HepG2 (cell line): ENCODE measurements around the gene TARBP2. TPM values are rescaled to one million over a fixed set of nuclear protein-coding genes. Genes with fewer than 3 reads are reported as not detected.

Experiments used
- AHR ChIP-seq: IDR thresholded peaks from 2 replicates; pipeline ENCODE4 v1.6.1; 2018; ENCODE audit warnings: missing genetic modification reagents, missing compliant biosample characterization
- CENPX ChIP-seq: sonication (generic); formaldehyde crosslinking; IDR thresholded peaks from 2 replicates; pipeline ENCODE4 v1.9.0; 2021; ENCODE audit warnings: mild to moderate bottlenecking, missing genetic modification reagents, moderate library complexity
- CSRNP1 ChIP-seq: sonication (generic); formaldehyde crosslinking; IDR thresholded peaks from 2 replicates; pipeline ENCODE4 v1.8.1; 2023; ENCODE audit warnings: mild to moderate bottlenecking, missing genetic modification reagents
- DBP ChIP-seq: sonication (generic); formaldehyde crosslinking; IDR thresholded peaks from 2 replicates; pipeline ENCODE4 v1.4.0; 2020; ENCODE audit warnings: missing genetic modification reagents; ENCODE audit errors: not compliant biosample characterization
- ELF3 ChIP-seq: IDR thresholded peaks from 2 replicates; pipeline ENCODE4 v1.6.1; 2016; ENCODE audit warnings: missing genetic modification reagents, missing compliant biosample characterization
- FOXC1 ChIP-seq: sonication (generic); formaldehyde crosslinking; IDR thresholded peaks from 2 replicates; pipeline ENCODE4 v1.8.0; 2022; ENCODE audit warnings: mild to moderate bottlenecking, missing genetic modification reagents, borderline replicate concordance
- GPBP1L1 ChIP-seq: sonication (generic); formaldehyde crosslinking; IDR thresholded peaks from 2 replicates; pipeline ENCODE4 v1.5.0; 2020; ENCODE audit warnings: mild to moderate bottlenecking, missing genetic modification reagents
- PTBP1 ChIP-seq: fragments of 200-400 bp; formaldehyde crosslinking; IDR thresholded peaks from 2 replicates; pipeline ENCODE4 v1.6.1; 2018; ENCODE audit warnings: low read length, low read depth; ENCODE audit not compliant: poor library complexity, severe bottlenecking
- RAD21 ChIP-seq: fragments of 450-650 bp; formaldehyde crosslinking; IDR thresholded peaks from 2 replicates; pipeline ENCODE4 v1.5.0; 2020; ENCODE audit warnings: mild to moderate bottlenecking
- RBAK ChIP-seq: sonication (generic); formaldehyde crosslinking; IDR thresholded peaks from 2 replicates; pipeline ENCODE4 v1.5.1; 2020; ENCODE audit warnings: mild to moderate bottlenecking, missing genetic modification reagents
- RCOR2 ChIP-seq: IDR thresholded peaks from 2 replicates; pipeline ENCODE4 v1.6.1; 2016; ENCODE audit warnings: missing biosample characterization, missing genetic modification reagents
- SNAI1 ChIP-seq: sonication (generic); formaldehyde crosslinking; IDR thresholded peaks from 2 replicates; pipeline ENCODE4 v1.5.0; 2020; ENCODE audit warnings: mild to moderate bottlenecking, missing genetic modification reagents, borderline replicate concordance
- TFE3 ChIP-seq: IDR thresholded peaks from 2 replicates; pipeline ENCODE4 v1.6.1; 2016
- ZBTB4 ChIP-seq: sonication (generic); formaldehyde crosslinking; IDR thresholded peaks from 2 replicates; pipeline ENCODE4 v1.4.0; 2020; ENCODE audit warnings: missing genetic modification reagents, mild to moderate bottlenecking, borderline replicate concordance
- ZFP1 ChIP-seq: IDR thresholded peaks from 2 replicates; pipeline ENCODE4 v1.6.1; 2016
- ZFP37 ChIP-seq: sonication (generic); formaldehyde crosslinking; IDR thresholded peaks from 2 replicates; pipeline ENCODE4 v1.4.0; 2020; ENCODE audit warnings: missing genetic modification reagents, borderline replicate concordance
- ZKSCAN5 ChIP-seq: sonication (generic); formaldehyde crosslinking; IDR thresholded peaks from 2 replicates; pipeline ENCODE4 v1.5.1; 2020; ENCODE audit warnings: mild to moderate bottlenecking, missing genetic modification reagents
- ZNF629 ChIP-seq: sonication (generic); formaldehyde crosslinking; conservative IDR thresholded peaks from 2 replicates; pipeline ENCODE4 v1.5.0; 2020; ENCODE audit warnings: missing genetic modification reagents
- ZNF704 ChIP-seq: sonication (generic); formaldehyde crosslinking; IDR thresholded peaks from 2 replicates; pipeline ENCODE4 v1.8.1; 2023; ENCODE audit warnings: mild to moderate bottlenecking, inconsistent platforms, moderate library complexity, missing genetic modification reagents, borderline replicate concordance
- ZNF792 ChIP-seq: IDR thresholded peaks from 2 replicates; pipeline ENCODE4 v1.6.1; 2016
- ZSCAN31 ChIP-seq: sonication (generic); formaldehyde crosslinking; IDR thresholded peaks from 2 replicates; pipeline ENCODE4 v1.5.0; 2020; ENCODE audit warnings: low read depth, mild to moderate bottlenecking, missing genetic modification reagents
- polyA plus RNA-seq, 8 experiments: library from polyadenylated mRNA; depleted of rRNA in 3 of 8; stranded (reverse) in 7 of 8; unstranded in 1 of 8; fragments of >200 nt; fragmentation: Illumina TruSeq in 4 of 8; extraction: Trizol in 4 of 8; gene quantifications; 2 replicates each; pipeline versions ENCODE4 v1.2.1 to v1.2.3, GENCODE V29; 2011 to 2016; ENCODE audit warnings: low read depth in 4 of 8, missing spikeins in 1 of 8, mixed read lengths in 1 of 8; ENCODE audit not compliant: insufficient read depth in 1 of 8
- total RNA-seq, 5 experiments: library from RNA; depleted of rRNA; stranded (reverse); fragments of >200 nt; fragmentation: Illumina TruSeq; extraction: Trizol; gene quantifications; 2 replicates each; pipeline ENCODE4 v1.2.3, GENCODE V29; 2016; ENCODE audit warnings: low read depth in 1 of 5

The TARBP2 gene
- total and polyA plus RNA-seq, 2 of the 13 experiments (the other 11 are each of a cell fraction or from before 2014, with no cell fraction given), result 47.0 to 55.5 TPM

- TF ChIP-seq ZBTB4 (CRISPR knock-in tag) (no peak), ZKSCAN5 (CRISPR knock-in tag) (no peak), ZFP1 (CRISPR knock-in tag) (peak; percentile 51; the same call in 1 of the 2 replicates), SNAI1 (CRISPR knock-in tag) (no peak), AHR (CRISPR knock-in tag) (no peak), FOXC1 (CRISPR knock-in tag) (no peak), TFE3 (CRISPR knock-in tag) (0 out of 2 replicates have a peak, but pooled peaks have one; percentile 33), ZNF792 (CRISPR knock-in tag) (peak; percentile 83), ZFP37 (CRISPR knock-in tag) (0 out of 2 replicates have a peak, but pooled peaks have one; percentile 52), RBAK (CRISPR knock-in tag) (no peak), CSRNP1 (CRISPR knock-in tag) (peak; percentile 70; the same call in 1 of the 2 replicates), RAD21 (CRISPR knock-in tag) (peak; percentile 59), ELF3 (CRISPR knock-in tag) (peak; percentile 77), ZNF629 (CRISPR knock-in tag) (no peak), ZNF704 (CRISPR knock-in tag) (no peak), DBP (CRISPR knock-in tag) (no peak), PTBP1 (no peak), CENPX (no peak), ZSCAN31 (CRISPR knock-in tag) (no peak), RCOR2 (CRISPR knock-in tag) (0 out of 2 replicates have a peak, but pooled peaks have one; percentile 20), GPBP1L1 (no peak)
Measured at GRCh38 chr12:53451661-53452158, 49.4 kb upstream of the TARBP2 start, which contains the start of gene PCBP2 (continued).
